Transverse colon (tissue), 4 donors: ENCODE data around the gene TCN2. TPM values are rescaled to one million over a fixed set of nuclear protein-coding genes. Genes with fewer than 3 reads are reported as not detected.

Source experiments
- DNase-seq: peaks from one replicate; pipeline ENCODE4 v3.0.0-alpha.2; 2019
- H3K27ac ChIP-seq, 4 donors: fragments of 200-600 bp; sonication (generic); 2 replicates each; pipeline ENCODE4 v1.5.1; 2016 to 2018; ENCODE audit warnings: inconsistent platforms in 4 of 4
- H3K27me3 ChIP-seq: fragments of 200-600 bp; sonication (generic); 2 replicates; pipeline ENCODE4 v1.5.1; 2017; ENCODE audit warnings: inconsistent platforms
- H3K36me3 ChIP-seq, 4 donors: fragments of 200-600 bp; sonication (generic); 2 replicates each; pipeline ENCODE4 v1.5.1; 2017 to 2019; ENCODE audit warnings: inconsistent platforms in 4 of 4
- H3K4me1 ChIP-seq, 4 donors: fragments of 200-600 bp; sonication (generic); 2 replicates each; pipeline ENCODE4 v1.5.1; 2017 to 2020; ENCODE audit warnings: inconsistent platforms in 4 of 4
- H3K4me3 ChIP-seq, 4 donors: fragments of 200-600 bp; sonication (generic); 1 replicate in 1 of 4; 2 replicates in 3 of 4; pipeline versions ENCODE4 v1.5.1 to v1.6.1; 2017 to 2019; ENCODE audit warnings: inconsistent platforms in 4 of 4
- H3K9me3 ChIP-seq, 2 donors: fragments of 200-600 bp; sonication (generic); 2 replicates each; pipeline ENCODE4 v1.5.1; 2017 to 2019; ENCODE audit warnings: inconsistent platforms in 2 of 2
- EP300 ChIP-seq: sonication (generic); formaldehyde crosslinking; IDR thresholded peaks from one replicate; pipeline ENCODE4 v1.6.1; 2017; ENCODE audit warnings: antibody characterized with exemption, low read depth
- POLR2A ChIP-seq: fragments of 450-650 bp; IDR thresholded peaks from one replicate; pipeline ENCODE4 v1.6.1; 2016; ENCODE audit warnings: antibody characterized with exemption, mild to moderate bottlenecking, moderate library complexity
- POLR2AphosphoS5 ChIP-seq, 3 donors: sonication (generic); formaldehyde crosslinking; IDR thresholded peaks; one replicate each; pipeline ENCODE4 v1.6.1; 2016; ENCODE audit warnings: antibody characterized with exemption in 3 of 3
- WGBS, 2 donors: methylation state at CpG; one replicate each; pipeline ENCODE4 v1.1.5; 2018; ENCODE audit warnings: low coverage in 1 of 2; 5-methylcytosine and 5-hydroxymethylcytosine counted together
- in situ Hi-C, 4 donors: fragments of 200-750 bp; cut with MboI; loops; one replicate each; pipeline versions ENCODE4 v1.15.0 to v1.15.1; 2017; ENCODE audit warnings: low sequenced_read_pairs in 3 of 4, low pct_ligation_motif_present in 1 of 4, low pct_unique_long_range_greater_than_20kb in 1 of 4
- intact Hi-C: fragments of 100-400 bp; cut with DNase I; formaldehyde crosslinking; loops from one replicate; pipeline ENCODE4 v1.15.1; 2023; ENCODE audit warnings: low total_unique reads
- total RNA-seq, 4 donors: library from RNA; depleted of rRNA; stranded (reverse); fragments of >200 nt; gene quantifications; one replicate each; pipeline ENCODE4 v1.1.0, GENCODE V29; 2016
- TF ChIP-seq, protein P1 (sequence below), 5 experiments: fragments of 200-600 bp in 3 of 5; fragments of 450-650 bp in 2 of 5; sonication (generic) in 3 of 5; IDR thresholded peaks; 1 replicate in 2 of 5; 2 replicates in 3 of 5; pipeline ENCODE4 v1.5.1; 2016 to 2017; ENCODE audit warnings: antibody characterized with exemption in 5 of 5, inconsistent platforms in 3 of 5, mild to moderate bottlenecking in 2 of 5, moderate library complexity in 1 of 5

Gene TCN2
- total RNA-seq, 4 donors from 2014 or later = 16.5 to 63.8 (median 28.4) TPM

- H3K27ac ChIP-seq = peak overlapping the region; percentile 80 to 90 (median 86)
- intact Hi-C loops (no loop called here), in situ Hi-C loops (no loop called here)
- no peaks in the 10 kb centered on the region for H3K36me3 ChIP-seq
- peak overlapping the region in 3 of 4 donors; percentile 39 to 67 (median 44) for H3K4me3 ChIP-seq
- 0 to 24% methylated on average over 1 to 9 of the region's 9 CpGs for WGBS, 2 donors
- peak; percentile 78 for DNase-seq
- peaks cover 36 to 76% (median 53%) of the 10 kb centered on the region in 4 donors for H3K4me1 ChIP-seq
- H3K27me3 ChIP-seq = no peaks in the 10 kb centered on the region
- no peak for TF ChIP-seq EP300
- TF ChIP-seq, protein P1, sequence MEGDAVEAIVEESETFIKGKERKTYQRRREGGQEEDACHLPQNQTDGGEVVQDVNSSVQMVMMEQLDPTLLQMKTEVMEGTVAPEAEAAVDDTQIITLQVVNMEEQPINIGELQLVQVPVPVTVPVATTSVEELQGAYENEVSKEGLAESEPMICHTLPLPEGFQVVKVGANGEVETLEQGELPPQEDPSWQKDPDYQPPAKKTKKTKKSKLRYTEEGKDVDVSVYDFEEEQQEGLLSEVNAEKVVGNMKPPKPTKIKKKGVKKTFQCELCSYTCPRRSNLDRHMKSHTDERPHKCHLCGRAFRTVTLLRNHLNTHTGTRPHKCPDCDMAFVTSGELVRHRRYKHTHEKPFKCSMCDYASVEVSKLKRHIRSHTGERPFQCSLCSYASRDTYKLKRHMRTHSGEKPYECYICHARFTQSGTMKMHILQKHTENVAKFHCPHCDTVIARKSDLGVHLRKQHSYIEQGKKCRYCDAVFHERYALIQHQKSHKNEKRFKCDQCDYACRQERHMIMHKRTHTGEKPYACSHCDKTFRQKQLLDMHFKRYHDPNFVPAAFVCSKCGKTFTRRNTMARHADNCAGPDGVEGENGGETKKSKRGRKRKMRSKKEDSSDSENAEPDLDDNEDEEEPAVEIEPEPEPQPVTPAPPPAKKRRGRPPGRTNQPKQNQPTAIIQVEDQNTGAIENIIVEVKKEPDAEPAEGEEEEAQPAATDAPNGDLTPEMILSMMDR (IDR thresholded peaks at IDR 0.05) = peak; percentile 71 to 86 (median 82)
- no peaks in the 10 kb centered on the region for H3K9me3 ChIP-seq
These were observed 1.4 kb upstream of the TCN2 start for GRCh38 chr22:30605449-30606110.

DNA sequence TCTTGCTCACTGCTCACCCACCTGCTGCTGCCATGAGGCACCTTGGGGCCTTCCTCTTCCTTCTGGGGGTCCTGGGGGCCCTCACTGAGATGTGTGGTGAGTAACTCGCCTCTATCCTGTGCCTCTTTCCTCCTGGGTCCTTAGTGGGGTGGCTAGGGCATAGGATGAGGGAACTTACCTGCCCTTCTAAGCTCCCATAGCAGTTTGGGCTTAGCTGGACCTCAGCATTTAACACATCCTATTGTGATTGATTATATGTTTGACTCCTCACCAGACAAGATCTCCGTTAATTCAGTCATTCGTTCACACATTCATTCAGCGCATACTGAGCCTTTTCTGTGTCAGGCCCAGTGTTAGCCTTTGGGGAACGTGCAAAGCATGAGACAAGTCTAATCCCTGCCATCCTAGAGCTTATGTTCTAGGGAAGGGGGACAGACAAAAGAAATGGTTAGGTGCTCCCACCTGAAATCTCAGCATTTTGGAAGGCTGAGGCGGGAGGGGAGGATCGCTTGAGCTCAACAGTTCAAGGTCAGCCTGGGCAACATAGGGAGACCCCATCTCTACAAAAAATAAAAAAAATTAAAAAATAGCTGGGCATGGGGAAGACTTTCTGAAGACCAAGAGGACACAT lies 441 bp downstream of the TCN2 start:
- no peak for TF ChIP-seq EP300
- Histone ChIP-seq H3K36me3 (no peaks in the 10 kb centered on the region), H3K4me1 (peaks cover 36 to 62% (median 44%) of the 10 kb centered on the region in 4 donors), H3K4me3 (peak overlapping the region; percentile 39 to 67 (median 54)), H3K9me3 (no peaks in the 10 kb centered on the region), H3K27me3 (no peaks in the 10 kb centered on the region), H3K27ac (peak overlapping the region; percentile 80 to 90 (median 86))
- 78 to 82% methylated on average over 5 to 7 of the region's 7 CpGs for WGBS, 2 donors
- intact Hi-C loops (no loop called here), in situ Hi-C loops (no loop called here)
- DNase-seq = no peak

GRCh38 chr22:30607939-30608338 lies 965 bp downstream of the TCN2 start:
- Histone ChIP-seq H3K9me3 (no peaks in the 10 kb centered on the region), H3K27ac (peak overlapping the region; percentile 80 to 90 (median 86)), H3K4me3 (peak overlapping the region in 1 of 4 donors; percentile 67), H3K4me1 (peaks cover 36 to 62% (median 44%) of the 10 kb centered on the region in 4 donors), H3K36me3 (no peaks in the 10 kb centered on the region), H3K27me3 (no peaks in the 10 kb centered on the region)
- WGBS, 2 donors = 76 to 79% methylated on average over 3 to 7 of the region's 7 CpGs
- TF ChIP-seq, protein P1 (IDR thresholded peaks at IDR 0.05) = no peak
- TF ChIP-seq POLR2A (no peak), EP300 (no peak), POLR2AphosphoS5 (IDR thresholded peaks at IDR 0.05) (no peak)
- intact Hi-C loops (no loop called here), in situ Hi-C loops (no loop called here)
- DNase-seq = no peak

- in situ Hi-C loops = no loop called here
- Histone ChIP-seq H3K36me3 (no peaks in the 10 kb centered on the region), H3K27me3 (no peaks in the 10 kb centered on the region), H3K4me3 (no peak overlapping the region), H3K4me1 (peaks cover 36 to 48% (median 41%) of the 10 kb centered on the region in 4 donors), H3K27ac (peak overlapping the region; percentile 80 to 90 (median 86)), H3K9me3 (no peaks in the 10 kb centered on the region)
- TF ChIP-seq, protein P1 (IDR thresholded peaks at IDR 0.05) = no peak
- no peak for TF ChIP-seq EP300
- TF ChIP-seq POLR2A = peak; percentile 53
- peak; percentile 60 to 78 (median 61) for TF ChIP-seq POLR2AphosphoS5 (IDR thresholded peaks at IDR 0.05)
- WGBS, 2 donors = 38 to 43% methylated on average over 10 to 17 of the region's 17 CpGs
- peak; percentile 82 for DNase-seq
- intact Hi-C loops = no loop called here
These were observed 2.5 kb downstream of the TCN2 start for GRCh38 chr22:30609260-30610185.
